ENCODE data around the gene GLB1L2. TPM values are rescaled to one million over a fixed set of nuclear protein-coding genes. Genes with fewer than 3 reads are reported as not detected.

Gene GLB1L2
- total and polyA plus RNA-seq, 2 of the 13 experiments (the other 11 are each of a cell fraction or from before 2014, with no cell fraction given): 0.59 to 0.69 TPM

DNA sequence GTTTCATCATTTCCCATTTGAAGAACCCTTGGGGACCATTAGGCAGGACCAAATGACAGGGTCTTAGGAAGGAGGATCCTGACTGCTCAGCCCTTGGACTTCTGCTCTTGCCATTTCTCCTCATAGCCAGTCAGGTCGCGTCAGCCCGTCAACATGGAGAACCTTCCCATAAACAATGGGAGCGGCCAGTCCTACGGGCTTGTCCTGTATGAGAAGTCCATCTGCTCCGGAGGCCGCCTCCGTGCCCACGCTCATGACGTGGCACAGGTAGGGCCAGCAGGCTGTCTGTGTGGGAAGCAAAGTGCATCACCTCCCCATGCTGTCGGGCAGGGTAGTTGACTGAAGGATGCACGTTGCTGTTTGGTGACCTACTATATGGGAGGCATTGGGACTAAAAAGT is 19.6 kb upstream of the GLB1L2 start:
- in situ Hi-C loops (cut with HindIII; ENCODE audit: extremely low pct_ligation_motif_present, low pct_unique_long_range_greater_than_20kb): no loop called here
- no peak overlapping the region for H3K4me3 ChIP-seq (replicated peaks in 1 of 3; ENCODE audit: insufficient read depth in 1 of 3, low read depth in 2 of 3, low read length in 3 of 3)
- H3K27me3 ChIP-seq (ENCODE audit: control insufficient read depth in 1 of 2, insufficient read depth in 2 of 2, low read length in 2 of 2): peaks cover 2 to 46% of the 10 kb centered on the region in 2 experiments; a peak in 4 of 5 replicates
- no peak overlapping the region for H3K4me2 ChIP-seq (ENCODE audit: low read depth, low read length)
- 44% methylated on average over 5 of the region's 12 CpGs for WGBS (ENCODE audit: low lambda C conversion rate)
- H3K9me3 ChIP-seq (ENCODE audit: low read length): no peaks in the 10 kb centered on the region; the same call in 1 of the 2 replicates
- H3K36me3 ChIP-seq (replicated peaks in 1 of 2; ENCODE audit: control insufficient read depth in 1 of 2, insufficient read depth in 2 of 2, low read length in 2 of 2): no peaks in the 10 kb centered on the region
- no peaks in the 10 kb centered on the region for H4K20me1 ChIP-seq (ENCODE audit: insufficient read depth, low read length)
- H3K9ac ChIP-seq (ENCODE audit: insufficient read depth, low read depth, low read length): no peak overlapping the region
- H3K4me1 ChIP-seq (ENCODE audit: insufficient read depth, low read length): no peaks in the 10 kb centered on the region
- no TSS peak for BruUV-seq (replicated peaks)
- DNase-seq (ENCODE audit: low spot score) (no peak), ATAC-seq (no peak), FAIRE-seq (no peak)
- POLR2A ChIA-PET: no interaction called here
- intact Hi-C loops (cut with micrococcal nuclease; ENCODE audit: unreplicated experiment): no loop called here
- no peak overlapping the region for H3K27ac ChIP-seq (ENCODE audit: extremely low read length, insufficient read depth, low read length)
- H3K79me2 ChIP-seq (ENCODE audit: insufficient read depth, low read length): no peaks in the 10 kb centered on the region
- CTCF ChIA-PET (ENCODE audit: low intra/inter-chr PET ratio, low total read pairs): no interaction called here
- no peak overlapping the region for H2AFZ ChIP-seq (ENCODE audit: low read length)
- no peak for TF ChIP-seq PCBP1 (IDR thresholded peaks at IDR 0.05; ENCODE audit: borderline replicate concordance, low read depth, low read length)
- no peak for TF ChIP-seq FUBP1 (CRISPR knock-in tag; IDR thresholded peaks at IDR 0.05; ENCODE audit: borderline replicate concordance)
- no peak for TF ChIP-seq LCORL (IDR thresholded peaks at IDR 0.05)
- no peak for TF ChIP-seq LCORL (CRISPR knock-in tag; IDR thresholded peaks at IDR 0.05)
- TF ChIP-seq MBD4 (IDR thresholded peaks at IDR 0.05; ENCODE audit: borderline replicate concordance, low read length): no peak
- no peak for TF ChIP-seq PHF5A (CRISPR knock-in tag; IDR thresholded peaks at IDR 0.05; ENCODE audit: low read depth, unreplicated experiment)
- TF ChIP-seq ZNF124 (CRISPR knock-in tag; IDR thresholded peaks at IDR 0.05): no peak
- no peak for TF ChIP-seq ZSCAN5A (CRISPR knock-in tag; IDR thresholded peaks at IDR 0.05; ENCODE audit: borderline replicate concordance)
- TF ChIP-seq, protein P1, sequence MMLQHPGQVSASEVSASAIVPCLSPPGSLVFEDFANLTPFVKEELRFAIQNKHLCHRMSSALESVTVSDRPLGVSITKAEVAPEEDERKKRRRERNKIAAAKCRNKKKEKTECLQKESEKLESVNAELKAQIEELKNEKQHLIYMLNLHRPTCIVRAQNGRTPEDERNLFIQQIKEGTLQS (CRISPR knock-in tag; IDR thresholded peaks at IDR 0.05): no peak
- TF ChIP-seq DR1 (CRISPR knock-in tag; IDR thresholded peaks at IDR 0.05): no peak
- TF ChIP-seq, protein P2, sequence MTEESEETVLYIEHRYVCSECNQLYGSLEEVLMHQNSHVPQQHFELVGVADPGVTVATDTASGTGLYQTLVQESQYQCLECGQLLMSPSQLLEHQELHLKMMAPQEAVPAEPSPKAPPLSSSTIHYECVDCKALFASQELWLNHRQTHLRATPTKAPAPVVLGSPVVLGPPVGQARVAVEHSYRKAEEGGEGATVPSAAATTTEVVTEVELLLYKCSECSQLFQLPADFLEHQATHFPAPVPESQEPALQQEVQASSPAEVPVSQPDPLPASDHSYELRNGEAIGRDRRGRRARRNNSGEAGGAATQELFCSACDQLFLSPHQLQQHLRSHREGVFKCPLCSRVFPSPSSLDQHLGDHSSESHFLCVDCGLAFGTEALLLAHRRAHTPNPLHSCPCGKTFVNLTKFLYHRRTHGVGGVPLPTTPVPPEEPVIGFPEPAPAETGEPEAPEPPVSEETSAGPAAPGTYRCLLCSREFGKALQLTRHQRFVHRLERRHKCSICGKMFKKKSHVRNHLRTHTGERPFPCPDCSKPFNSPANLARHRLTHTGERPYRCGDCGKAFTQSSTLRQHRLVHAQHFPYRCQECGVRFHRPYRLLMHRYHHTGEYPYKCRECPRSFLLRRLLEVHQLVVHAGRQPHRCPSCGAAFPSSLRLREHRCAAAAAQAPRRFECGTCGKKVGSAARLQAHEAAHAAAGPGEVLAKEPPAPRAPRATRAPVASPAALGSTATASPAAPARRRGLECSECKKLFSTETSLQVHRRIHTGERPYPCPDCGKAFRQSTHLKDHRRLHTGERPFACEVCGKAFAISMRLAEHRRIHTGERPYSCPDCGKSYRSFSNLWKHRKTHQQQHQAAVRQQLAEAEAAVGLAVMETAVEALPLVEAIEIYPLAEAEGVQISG (CRISPR knock-in tag; IDR thresholded peaks at IDR 0.05): no peak
- no peak for TF ChIP-seq TEF (CRISPR knock-in tag; IDR thresholded peaks at IDR 0.05)
- no peak for TF ChIP-seq ZNF30 (CRISPR knock-in tag; IDR thresholded peaks at IDR 0.05)
